HPDE6-E6E7 (cell line): Measurements from ENCODE around the gene HBS1L.

Experiments
- DNase-seq: peaks from one replicate; pipeline ENCODE4 v3.0.0; 2011; ENCODE audit warnings: missing footprints; ENCODE audit errors: extremely low spot score

Gene HBS1L

GRCh38 chr6:135054569-135055498 lies at the start of gene HBS1L:
Gene HBS1L, minus strand, starts transcription at chr6:135054822. Its CDS starts 131 bp downstream, at chr6:135054691.
- DNase-seq, result peak; percentile 95

GRCh38 chr6:135104199-135104598 lies 49.6 kb upstream of the HBS1L start:
- no peak for DNase-seq

- DNase-seq, result no peak
Observed at GRCh38 chr6:135102191-135102590, 47.6 kb upstream of the HBS1L start.

- DNase-seq, result no peak
Observed at GRCh38 chr6:135097172-135097571, 42.5 kb upstream of the HBS1L start.

GRCh38 chr6:135096403-135097130 lies 41.9 kb upstream of the HBS1L start:
- DNase-seq, result no peak

GRCh38 chr6:135095716-135096115 lies 41.1 kb upstream of the HBS1L start:
- no peak for DNase-seq

GRCh38 chr6:135094403-135094821 lies 39.8 kb upstream of the HBS1L start:
- no peak for DNase-seq

GRCh38 chr6:135093578-135093977 lies 39.0 kb upstream of the HBS1L start:
- DNase-seq, result no peak

GRCh38 chr6:135092724-135093123 lies 38.1 kb upstream of the HBS1L start:
- no peak for DNase-seq

- DNase-seq, result no peak
Observed at GRCh38 chr6:135090819-135091218, 36.2 kb upstream of the HBS1L start.

GRCh38 chr6:135089901-135090300 lies 35.3 kb upstream of the HBS1L start:
- no peak for DNase-seq

GRCh38 chr6:135088818-135089809 lies 34.5 kb upstream of the HBS1L start:
- peak; percentile 44 for DNase-seq

- no peak for DNase-seq
Observed at GRCh38 chr6:135088281-135088680, 33.7 kb upstream of the HBS1L start.

GRCh38 chr6:135087803-135088202 lies 33.2 kb upstream of the HBS1L start:
- no peak for DNase-seq

- DNase-seq, result no peak
Observed at GRCh38 chr6:135087403-135087802, 32.8 kb upstream of the HBS1L start.

GRCh38 chr6:135086414-135086764 lies 31.8 kb upstream of the HBS1L start:
- DNase-seq, result no peak

- DNase-seq, result no peak
Observed at GRCh38 chr6:135085700-135086413, 31.2 kb upstream of the HBS1L start.

- no peak for DNase-seq
Observed at GRCh38 chr6:135084916-135085269, 30.3 kb upstream of the HBS1L start.

GRCh38 chr6:135084001-135084915 lies 29.6 kb upstream of the HBS1L start:
- DNase-seq, result no peak

GRCh38 chr6:135081966-135082365 lies 27.3 kb upstream of the HBS1L start:
- DNase-seq, result no peak
